GM19239 (cell line): ENCODE results near the gene MED29.

Experiments
- DNase-seq: peaks from one replicate; pipeline ENCODE4 v3.0.0; 2011; ENCODE audit warnings: low spot score; ENCODE audit not compliant: insufficient read length
- FAIRE-seq: peaks from 2 replicates; lab custom pipeline; 2011; peaks lifted over from hg19 to GRCh38; lab: Jason Lieb, UNC

Gene MED29

GRCh38 chr19:39409208-39410016, 18.2 kb downstream of the MED29 start:
- DNase-seq (no peak), FAIRE-seq (peak; percentile 40)

DNA sequence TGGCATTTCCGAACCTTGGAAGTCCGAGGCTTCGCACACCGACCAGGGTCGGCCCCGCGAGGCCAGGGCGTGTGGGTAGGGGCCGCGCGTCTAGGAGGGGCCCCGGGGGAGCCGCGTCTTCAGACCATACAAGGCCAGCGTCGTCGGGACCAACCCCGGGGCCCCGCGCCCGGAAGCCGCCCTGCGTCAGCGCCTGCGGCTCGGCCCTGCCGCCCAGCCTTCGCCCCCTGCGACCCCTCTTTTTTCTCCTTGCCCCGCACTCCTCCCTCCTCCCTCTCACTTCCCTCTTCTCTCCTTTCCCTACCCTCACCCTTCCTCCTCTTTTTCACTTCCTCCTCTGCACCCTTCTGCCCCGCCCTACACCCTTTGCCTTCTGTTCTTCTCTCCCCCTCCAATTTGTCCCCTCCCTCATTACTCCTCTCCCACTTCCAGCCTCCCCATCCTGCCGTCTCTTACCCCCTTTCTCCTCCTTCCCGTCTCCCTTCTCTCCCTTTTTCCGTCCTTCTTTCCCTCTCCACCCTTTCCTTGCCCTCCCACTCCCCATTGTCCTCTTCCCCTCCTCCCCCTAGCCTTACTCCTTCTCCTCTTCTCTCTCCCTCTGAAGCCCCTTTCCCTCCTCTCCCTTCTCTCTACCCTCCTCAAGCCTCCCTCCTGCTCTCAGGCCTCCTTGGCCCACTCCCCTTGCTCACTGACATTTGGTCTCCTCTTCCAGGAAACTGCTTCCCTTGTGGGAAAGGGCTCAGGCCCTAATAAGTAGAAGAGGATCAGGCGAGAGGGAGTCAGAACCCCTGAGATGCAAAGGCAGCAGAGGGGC, 19.0 kb downstream of the MED29 start:
- no peak for DNase-seq
- FAIRE-seq = peak; percentile 95

DNA sequence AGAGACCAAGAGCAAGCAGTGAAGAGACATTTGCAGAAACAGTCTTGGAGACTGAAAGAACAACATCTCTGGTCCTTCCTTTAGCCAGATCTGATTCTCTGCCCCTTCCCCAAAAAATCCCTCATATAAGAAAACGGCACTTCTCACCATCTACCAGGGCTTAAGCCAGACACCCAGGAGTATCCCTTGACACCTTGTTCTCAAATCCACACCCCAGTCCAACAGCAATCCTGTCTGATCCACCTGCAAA, 19.6 kb downstream of the MED29 start:
- no peak for FAIRE-seq

DNA sequence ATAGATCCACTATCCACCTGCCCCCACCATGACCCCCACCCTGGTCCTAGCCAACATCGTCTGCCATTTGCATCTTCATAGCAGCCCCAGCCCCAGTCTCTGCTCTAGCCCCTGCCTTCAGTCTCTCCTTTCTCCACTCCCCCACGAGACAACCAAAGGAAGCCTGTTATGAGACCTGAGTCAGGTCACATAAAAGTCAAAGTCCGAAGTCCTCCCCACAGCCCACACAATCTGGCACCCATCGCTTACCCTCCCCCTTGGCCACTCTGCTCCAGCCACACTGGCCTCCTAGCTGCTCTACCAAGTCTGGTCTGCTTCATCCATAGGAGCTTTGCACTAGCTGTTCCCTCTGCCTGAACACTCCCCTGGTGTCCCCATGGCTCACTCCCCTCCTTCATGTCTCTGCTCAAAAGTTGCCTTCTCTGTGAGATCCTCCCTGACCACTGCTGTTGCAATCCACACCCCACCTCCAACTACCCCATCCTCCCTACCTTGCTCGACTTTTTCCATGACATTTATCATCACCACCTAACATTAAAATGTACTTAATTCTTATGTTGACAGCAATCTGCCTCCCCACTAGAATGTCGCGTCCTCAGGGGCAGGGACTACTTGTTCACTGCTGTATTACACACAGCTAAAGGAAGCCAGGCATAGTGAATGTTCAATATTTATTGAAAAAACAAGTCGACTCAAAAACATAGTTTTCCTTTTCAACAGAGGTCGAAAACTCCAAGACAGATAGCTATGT, 20.1 kb downstream of the MED29 start:
- FAIRE-seq (peak; percentile 93), DNase-seq (no peak)

More for the DNA sequence above, 19.6 kb downstream of the MED29 start:
- no peak for DNase-seq

DNA sequence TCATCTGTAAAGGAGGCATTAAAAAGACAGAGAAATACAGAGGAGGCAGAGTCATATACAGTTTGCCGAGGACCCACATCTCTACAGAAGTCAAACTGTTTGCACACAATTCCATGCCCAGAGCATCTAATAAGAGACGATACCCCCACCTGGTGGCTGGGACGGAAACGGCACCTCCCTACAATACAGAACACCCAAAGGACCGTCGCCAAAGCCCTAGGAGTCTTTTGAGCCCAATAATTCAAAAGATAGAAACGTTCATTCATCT, 20.6 kb downstream of the MED29 start:
- FAIRE-seq = peak; percentile 98
- DNase-seq = no peak

- peak; percentile 94 for DNase-seq
- no peak for FAIRE-seq
Measured at GRCh38 chr19:39412100-39412866, 21.1 kb downstream of the MED29 start, which contains the start of gene PLEKHG2. TSS of gene PLEKHG2 (plus strand) at chr19:39412669. CDS start at chr19:39414087, 1,418 bp downstream.

DNA sequence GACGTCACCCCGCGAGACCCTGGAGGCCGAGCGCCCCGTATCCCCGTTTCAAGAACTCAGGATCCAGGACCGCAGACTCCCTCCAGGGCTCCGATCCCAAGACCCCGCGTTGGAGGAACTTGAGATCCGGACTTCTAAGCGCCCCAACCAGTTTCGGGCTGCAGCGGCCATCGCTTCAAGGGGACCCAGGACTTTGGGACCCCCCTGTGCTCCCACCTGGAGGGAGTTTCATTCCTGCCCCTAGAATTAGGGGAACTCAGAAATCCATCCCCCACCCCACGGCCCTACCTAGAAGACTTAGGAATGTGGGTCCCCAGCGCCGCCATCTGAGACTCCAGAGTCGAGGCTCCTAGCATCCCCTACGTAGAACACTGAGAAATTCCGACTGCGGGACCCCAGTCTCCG, 21.7 kb downstream of the MED29 start:
- DNase-seq = no peak
- FAIRE-seq = peak; percentile 73

DNA sequence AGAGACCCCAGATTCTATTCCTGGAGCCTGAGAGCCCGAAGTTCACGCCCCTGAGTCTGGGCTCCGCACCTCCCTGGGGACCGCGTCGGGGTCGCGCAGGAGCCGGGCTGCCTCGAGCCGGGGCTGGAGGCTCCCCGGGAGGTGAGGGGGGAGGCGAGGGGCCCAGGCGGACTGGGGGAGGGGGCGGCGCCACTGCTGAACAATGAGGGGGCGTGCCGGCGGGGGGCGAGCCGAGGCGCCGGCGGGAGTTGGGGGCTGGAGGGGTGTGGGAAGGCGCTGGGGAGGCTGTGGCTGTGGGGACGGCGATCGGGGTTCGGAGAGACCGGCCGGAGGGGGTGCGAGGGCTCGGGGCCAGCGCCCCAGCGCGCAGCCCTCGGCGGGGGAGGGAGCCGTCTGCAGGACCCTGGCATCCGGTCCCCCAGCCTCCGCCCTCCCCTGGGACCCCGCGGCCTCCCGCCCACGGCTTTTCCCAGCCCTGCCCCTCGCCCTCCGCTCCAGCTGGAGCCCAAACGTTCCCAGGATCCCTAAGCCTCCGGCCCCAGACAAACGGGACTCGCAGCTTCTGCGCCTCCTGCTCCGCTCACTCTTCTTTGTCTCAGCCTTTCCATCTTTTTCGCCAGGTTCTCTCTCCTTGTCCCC, 22.2 kb downstream of the MED29 start:
- FAIRE-seq = no peak
- DNase-seq = no peak

GRCh38 chr19:39413911-39414608, 22.9 kb downstream of the MED29 start:
- no peak for DNase-seq
- FAIRE-seq = no peak

DNA sequence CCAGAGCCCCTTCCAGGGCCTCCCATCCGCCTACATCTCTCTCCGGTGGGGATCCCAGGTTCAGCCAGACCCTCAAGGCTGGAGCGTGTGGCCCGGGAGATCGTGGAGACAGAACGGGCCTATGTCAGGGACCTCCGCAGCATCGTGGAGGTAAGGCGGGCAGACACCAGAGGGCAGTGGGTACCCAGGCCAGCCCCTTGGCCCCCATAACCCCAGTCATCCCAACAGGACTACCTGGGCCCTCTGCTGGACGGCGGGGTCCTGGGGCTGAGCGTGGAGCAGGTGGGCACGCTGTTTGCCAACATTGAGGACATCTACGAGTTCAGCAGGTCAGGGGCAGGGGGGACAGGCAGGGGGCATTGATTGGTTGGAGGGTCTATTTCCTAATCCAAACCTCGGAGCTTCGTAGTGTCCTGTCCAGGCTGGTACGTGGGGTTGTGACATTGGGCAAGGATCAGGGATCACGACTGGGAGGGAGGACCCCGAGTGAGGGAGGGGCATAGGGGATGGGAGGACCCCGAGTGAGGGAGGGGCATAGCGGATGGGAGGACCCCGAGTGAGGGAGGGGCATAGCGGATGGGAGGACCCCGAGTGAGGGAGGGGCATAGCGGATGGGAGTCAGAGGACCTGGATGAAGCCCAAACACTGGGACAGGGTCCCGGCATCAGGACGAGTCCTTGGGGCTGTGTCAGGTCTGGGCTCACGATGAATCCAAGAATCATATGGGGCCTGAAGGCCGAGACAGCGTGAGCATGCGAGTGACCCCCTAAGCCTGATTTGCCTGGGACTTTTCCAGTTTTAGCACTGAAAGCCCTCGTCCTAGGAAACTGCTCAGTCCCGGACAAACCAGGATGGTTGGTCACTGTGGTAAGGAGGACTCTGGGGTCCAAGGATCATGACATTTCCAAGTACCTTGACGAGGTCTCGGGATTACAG, 24.2 kb downstream of the MED29 start:
- FAIRE-seq (no peak), DNase-seq (no peak)

DNA sequence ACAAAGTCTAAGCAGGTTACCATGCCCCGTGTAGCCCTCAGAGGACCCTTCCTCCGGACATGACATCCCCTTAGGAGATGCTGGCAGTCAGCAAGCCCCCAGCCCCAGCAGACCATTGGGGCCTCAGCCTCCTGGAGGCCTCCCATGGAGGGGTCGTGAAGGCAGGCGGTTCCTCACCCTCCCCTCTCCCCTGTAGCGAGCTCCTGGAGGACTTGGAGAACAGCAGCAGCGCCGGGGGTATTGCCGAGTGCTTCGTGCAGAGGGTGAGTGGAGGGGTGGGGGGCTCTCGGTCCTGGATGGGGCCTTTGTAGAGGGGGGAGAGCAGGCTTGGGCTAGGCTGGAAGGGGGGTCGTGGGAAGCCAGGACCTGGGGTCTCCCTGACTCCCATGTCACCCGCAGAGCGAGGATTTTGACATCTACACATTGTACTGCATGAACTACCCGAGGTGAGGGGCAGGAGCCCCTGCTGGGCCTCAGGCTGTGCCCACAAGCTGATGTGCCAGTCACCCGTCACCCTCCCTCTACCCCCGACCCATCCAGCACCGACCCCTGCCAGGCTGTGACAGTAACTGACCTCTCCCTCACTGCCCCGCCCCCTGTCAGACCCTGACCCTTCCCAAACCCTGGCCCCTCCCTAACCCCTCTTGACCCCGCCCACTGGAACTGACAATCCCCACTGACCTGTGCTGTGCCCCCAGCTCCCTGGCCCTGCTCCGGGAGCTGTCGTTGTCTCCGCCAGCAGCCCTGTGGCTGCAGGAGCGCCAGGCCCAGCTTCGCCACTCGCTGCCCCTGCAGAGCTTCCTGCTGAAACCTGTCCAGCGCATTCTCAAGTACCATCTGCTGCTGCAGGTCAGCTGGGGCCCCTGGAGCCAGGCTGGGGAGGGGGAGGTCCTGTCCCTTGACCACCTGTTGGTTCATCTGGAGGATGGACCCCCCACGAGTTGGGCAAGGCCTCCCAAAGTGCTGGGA, 25.3 kb downstream of the MED29 start:
- FAIRE-seq (no peak), DNase-seq (peak; percentile 2)

DNA sequence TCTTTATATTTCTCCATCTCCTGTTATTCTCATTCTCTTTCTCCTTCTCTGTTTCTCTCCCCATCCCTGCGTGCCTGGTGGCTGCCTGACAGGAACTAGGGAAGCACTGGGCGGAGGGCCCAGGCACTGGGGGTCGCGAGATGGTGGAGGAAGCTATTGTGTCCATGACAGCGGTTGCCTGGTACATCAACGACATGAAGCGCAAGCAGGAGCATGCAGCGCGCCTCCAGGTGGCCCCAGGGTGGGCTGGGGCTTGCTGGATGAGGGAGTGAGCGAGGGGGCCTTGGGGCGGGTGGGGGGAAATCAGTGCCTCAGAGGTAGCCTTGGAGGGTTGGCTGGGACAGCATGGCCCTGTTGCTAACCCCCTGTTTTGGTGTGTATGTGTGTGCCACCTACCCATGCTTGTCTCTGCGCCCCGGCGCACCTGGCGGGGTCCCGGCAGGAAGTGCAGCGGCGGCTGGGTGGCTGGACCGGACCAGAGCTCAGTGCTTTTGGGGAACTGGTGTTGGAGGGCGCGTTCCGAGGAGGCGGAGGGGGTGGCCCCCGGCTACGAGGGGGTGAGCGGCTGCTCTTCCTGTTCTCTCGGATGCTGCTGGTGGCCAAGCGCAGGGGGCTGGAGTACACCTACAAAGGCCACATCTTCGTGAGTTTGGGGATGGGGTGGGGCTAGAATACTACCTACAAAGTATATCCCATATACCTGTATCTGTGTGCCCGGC, 26.4 kb downstream of the MED29 start:
- DNase-seq = no peak
- no peak for FAIRE-seq

DNA sequence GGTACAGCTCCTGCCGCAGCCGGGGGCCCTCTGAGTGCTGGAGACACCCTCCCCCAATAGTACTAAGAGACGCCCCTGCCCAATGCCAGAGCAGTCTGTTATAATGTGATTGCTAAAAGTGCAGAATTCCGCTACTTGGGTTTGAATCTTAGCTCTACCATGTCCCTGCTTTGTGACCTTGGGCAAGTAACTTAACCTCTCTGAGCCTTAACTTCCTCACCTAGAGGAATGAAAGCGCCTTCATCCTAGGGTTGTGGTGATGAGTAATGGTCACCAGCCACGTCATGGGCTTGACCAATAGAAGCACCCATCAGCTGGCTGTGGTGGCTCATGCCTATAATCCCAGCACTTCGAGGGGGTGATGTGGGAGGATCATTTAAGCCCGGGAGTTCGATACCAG, 27.8 kb downstream of the MED29 start:
- FAIRE-seq = no peak
- DNase-seq = no peak

DNA sequence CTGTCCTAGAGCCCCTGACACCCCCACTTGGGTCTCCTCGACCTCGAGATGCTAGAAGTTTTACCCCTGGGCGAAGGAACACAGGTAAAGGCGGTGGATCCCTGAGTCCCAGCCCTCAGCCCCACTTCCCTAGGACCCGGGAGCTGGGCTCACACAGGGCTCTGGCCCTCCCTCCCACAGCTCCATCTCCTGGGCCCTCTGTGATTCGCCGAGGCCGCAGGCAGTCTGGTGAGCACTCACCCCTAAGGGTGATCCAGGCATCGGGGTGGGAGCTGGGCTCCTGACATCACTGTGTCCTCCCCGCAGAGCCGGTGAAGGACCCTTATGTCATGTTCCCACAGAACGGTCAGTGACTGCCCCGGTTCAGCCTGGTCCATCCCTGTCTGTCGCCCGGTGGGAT, 29.6 kb downstream of the MED29 start:
- FAIRE-seq (no peak), DNase-seq (no peak)

GRCh38 chr19:39422020-39422419, 30.8 kb downstream of the MED29 start:
- DNase-seq (peak; percentile 4), FAIRE-seq (no peak)

GRCh38 chr19:39423258-39424086, 32.3 kb downstream of the MED29 start:
- DNase-seq (peak; percentile 1), FAIRE-seq (no peak)
